NCI-H2081 treated with DMSO at 0.1 percent for 48 hours (cell line): Measurements from ENCODE around the gene HSPA6.
"Not testable (repeated sequence)": the region's sequence is repeated elsewhere in the genome, so short reads cannot be mapped to it uniquely, and the experiment has no call there.

Experiments used
- DNase-seq: peaks from one replicate; lab custom pipeline; 2025; lab: John Stamatoyannopoulos, UW

HSPA6 gene

DNA sequence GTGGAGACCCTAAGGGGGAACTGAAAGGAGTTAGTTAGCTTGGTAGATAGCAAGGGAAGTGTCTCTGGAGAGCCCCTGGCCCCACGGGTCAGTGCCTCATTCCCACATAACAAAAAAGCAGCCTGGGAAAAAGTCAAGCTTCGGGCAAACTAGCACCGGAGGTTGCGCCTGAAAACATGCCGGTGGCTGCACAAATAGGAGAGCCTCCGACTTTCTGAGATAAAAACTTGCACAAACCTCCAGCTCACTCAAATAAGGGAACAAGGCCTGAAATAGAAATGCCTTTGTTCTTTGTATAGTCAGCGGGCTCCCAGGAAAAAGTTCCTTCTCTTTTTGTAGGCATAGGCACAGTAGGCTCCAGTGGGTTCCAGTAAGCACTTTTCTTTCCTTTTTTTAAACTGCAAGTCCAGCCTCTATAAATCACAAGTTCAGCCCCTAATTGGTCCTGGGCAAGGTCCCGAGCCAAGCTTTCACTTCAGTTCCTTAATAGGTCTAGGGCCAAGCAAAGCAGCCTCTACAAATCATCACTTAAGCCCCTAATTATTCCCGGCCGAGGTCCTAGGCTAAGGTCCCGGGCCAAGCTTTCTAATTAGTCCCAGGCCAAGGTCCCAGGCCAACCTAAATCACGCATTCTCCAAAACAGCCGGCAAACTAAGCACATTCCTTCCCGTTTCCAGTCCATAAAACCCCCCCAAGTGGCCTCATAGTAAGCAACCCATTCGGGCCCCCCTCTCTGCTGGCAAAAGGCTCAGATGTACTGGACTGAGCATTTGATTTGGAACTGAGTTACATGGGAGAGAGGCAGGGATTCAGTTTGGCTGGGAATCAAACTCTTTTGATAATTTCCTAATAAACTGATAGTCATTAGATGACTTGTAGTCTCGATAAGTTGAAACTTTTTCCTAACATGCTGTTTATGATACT is 8.6 kb downstream of the HSPA6 start:
- DNase-seq = not testable (repeated sequence)

DNA sequence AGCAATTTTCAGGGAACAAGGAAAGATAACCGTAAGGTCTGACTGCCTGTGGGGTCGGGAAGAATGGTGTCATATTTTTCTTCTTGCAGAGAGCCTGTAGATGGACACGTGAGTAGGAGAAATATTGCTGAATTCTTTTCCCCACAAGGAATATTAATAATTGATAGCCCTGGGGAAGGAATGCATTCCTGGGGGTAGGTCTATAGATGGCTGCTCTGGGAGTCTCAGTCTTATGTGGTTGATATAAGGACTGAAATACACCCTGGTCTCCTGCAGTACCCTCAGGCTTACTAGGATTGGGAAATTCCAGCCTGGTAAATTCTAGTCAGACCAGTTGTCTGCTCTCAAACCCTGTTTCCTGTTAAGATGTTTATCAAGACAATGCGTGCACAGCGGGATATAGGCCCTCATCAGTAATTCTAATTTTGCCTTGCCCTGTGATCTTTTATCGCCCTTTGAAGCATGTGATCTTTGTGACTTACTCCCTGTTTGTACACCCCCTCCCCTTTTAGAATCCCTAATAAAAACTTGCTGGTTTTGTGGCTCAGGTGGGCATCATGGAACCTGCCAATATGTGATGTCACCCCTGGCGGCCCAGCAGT is 12.8 kb downstream of the HSPA6 start:
- not testable (repeated sequence) for DNase-seq

- not testable (repeated sequence) for DNase-seq
Observed at GRCh38 chr1:161538925-161539479, 14.7 kb downstream of the HSPA6 start.

DNA sequence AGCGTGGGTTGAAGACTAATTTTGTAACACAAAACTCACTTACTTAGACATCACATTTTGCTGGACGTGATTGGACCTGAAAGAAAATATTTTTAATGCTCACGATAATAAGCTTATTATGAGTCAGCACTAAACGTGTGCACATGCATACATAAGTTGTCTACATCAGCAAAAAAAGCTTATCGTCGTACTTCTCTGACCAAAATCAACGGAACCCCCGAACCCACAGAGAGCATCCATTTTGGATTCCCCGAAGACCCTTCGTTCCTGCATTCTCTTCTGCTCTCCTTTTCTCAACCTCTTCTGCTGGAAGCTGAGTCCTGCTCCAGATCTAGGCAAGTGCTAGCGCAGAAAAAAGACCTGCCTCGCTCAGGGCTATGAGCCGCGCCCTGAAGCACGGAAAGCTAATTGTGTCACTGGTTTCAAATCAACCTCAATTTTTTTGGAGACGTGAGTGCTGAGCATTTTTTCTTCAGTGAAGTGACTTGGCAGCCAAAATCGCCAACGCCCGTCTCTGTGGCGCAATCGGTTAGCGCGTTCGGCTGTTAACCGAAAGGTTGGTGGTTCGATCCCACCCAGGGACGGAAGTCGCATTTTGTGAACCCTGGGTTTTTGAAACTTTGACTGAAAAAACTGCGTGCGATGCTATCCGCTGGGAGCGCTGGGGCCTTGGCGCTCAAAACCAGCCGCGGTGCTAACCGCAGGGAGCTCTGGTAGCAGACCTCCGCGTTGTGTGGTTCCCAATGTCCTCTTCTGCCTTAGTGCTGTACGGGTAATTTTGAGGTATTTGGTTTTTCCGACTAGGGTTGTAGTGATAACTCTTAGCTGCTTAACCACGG is 15.6 kb downstream of the HSPA6 start:
- peak; percentile 71 for DNase-seq

GRCh38 chr1:161540570-161540960 is 16.2 kb downstream of the HSPA6 start:
- not testable (repeated sequence) for DNase-seq

DNA sequence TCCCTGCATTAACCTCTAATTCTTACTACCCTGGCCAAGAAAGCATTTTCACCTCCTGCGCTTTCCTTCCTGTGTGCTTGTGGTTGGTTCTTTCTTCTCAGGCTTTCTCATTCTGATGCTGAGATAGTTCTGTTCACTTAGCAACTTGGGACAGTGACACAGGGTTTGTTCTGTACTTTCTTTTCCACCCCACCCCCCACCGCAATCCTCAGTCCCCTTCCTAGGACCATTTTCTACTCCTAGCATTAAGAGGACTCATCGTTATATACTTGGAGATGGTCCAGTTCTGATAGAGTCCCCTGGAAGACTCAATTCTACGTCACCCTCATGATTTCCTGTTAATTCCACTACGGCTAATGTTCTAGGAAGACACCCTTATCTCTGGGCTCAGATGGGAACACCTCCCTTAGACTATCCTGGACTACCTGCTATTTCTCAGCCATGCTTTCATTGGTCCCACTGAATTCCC is 17.8 kb downstream of the HSPA6 start:
- DNase-seq = not testable (repeated sequence)

DNA sequence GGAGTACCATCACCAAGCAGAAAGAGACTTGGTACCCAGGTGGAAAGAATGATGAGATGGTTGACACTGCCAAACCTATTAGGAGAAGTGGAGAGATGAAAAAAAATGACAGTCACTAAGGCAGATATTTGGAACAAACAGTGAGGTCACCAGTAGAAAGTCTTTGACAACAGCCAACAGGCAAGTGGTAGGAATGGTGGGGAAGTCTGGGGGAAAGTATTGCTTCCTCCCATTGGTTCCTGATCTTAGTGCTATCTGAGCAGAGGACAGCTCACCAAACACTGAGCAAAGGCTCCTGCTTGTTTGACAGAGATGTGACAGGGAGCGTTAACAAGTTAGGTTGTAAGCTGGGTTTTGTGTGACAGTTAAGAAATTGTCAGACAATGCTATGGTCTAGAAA is 18.8 kb downstream of the HSPA6 start:
- not testable (repeated sequence) for DNase-seq

DNA sequence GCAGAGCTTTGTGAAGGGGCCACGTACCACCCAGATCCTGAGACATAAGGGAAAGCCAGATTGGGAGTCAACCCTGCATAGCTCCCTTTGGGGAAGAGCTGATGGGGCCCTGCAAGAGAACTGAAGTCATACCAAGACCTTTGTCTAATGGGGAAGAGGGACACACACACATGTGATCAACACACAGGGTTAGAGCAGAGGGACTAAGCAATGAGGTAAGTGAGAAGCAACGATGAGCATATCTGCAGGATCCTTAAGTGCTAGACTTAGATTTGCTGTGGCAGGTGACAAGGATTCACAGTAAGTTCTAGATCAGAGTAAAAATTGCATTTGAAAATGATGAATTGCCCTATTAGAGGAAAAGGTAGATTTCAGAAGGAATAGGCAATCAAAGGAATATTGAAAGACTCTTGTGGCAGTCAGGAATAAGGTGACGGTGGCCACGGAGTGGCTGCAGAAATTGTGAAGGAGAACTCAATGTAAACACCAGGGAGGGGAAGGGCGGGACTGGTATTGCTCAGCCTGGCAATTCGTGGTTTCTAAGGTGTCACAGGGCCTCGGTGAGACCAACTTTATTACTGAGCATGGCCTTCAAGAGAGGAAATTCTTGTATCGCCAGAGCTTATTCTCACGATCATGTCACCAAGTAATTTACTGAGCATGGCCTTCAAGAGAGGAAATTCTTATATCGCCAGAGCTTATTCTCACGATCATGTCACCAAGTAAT is 20.8 kb downstream of the HSPA6 start:
- DNase-seq = not testable (repeated sequence)

- DNase-seq = not testable (repeated sequence)
Observed at GRCh38 chr1:161547995-161548741, 23.8 kb downstream of the HSPA6 start.

GRCh38 chr1:161548749-161549406 is 24.5 kb downstream of the HSPA6 start:
- not testable (repeated sequence) for DNase-seq

- DNase-seq = no peak
Observed at GRCh38 chr1:161549652-161550051, 25.3 kb downstream of the HSPA6 start, which contains the start of gene FCGR3A. Gene FCGR3A, minus strand, starts transcription at chr1:161549818. Its CDS starts 82 bp downstream, at chr1:161549736.

- DNase-seq = not testable (repeated sequence)
Observed at GRCh38 chr1:161550942-161551341, 26.6 kb downstream of the HSPA6 start.

- DNase-seq = not testable (repeated sequence)
Observed at GRCh38 chr1:161553631-161554030, 29.3 kb downstream of the HSPA6 start.

GRCh38 chr1:161554340-161554739 is 30.0 kb downstream of the HSPA6 start:
- not testable (repeated sequence) for DNase-seq

- not testable (repeated sequence) for DNase-seq
Observed at GRCh38 chr1:161554815-161555417, 30.6 kb downstream of the HSPA6 start.

- DNase-seq = not testable (repeated sequence)
Observed at GRCh38 chr1:161556143-161556542, 31.8 kb downstream of the HSPA6 start.

GRCh38 chr1:161556990-161557389 is 32.6 kb downstream of the HSPA6 start:
- DNase-seq = not testable (repeated sequence)

DNA sequence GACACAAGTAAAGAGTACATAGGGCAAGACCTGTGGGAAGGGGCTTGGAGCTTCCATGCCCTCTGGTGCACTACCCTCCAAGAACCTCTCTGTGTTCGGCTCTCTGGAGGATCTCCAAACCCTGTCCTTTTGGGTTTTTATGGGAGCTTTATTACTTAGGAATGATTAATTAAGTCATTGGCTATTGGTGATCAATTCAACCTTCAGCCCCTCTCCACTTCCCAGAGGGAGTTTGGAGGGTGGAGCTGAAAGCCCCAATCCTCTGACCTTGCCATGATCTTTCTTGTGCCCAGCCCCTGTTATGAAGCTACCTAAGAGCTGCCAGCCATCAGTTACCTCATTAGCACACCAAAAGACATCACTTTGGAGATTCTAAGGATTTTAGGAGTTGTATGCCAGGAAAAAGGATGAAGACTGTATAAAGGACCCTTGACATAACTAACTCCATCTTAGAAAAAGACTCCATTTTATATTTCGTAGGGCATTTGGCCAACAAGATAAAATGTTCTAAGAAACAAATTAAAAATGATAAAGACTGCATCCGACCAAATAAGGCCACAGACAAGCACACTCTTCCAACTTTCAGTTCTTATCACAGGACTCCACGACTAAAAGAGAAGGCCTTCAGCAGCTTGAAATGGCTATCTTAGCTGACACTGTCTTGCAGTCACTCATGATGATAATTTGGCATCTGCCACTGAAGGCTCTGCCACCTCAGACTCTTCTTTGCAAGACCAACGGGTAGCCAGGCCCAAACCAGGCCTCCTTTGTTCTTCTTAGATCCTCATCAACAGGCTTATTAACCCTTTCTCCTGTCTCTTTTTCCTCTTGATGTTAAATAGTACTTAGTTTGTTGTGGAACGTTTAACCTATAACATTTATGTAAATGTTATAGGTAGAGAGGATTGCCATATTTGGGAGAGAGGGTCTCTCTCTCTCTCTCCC is 33.4 kb downstream of the HSPA6 start:
- DNase-seq = not testable (repeated sequence)
